Lower leg skin (tissue), 3 donors: ENCODE measurements around the gene PUM2.

Experiments
- POLR2A ChIP-seq, 2 donors: fragments of 450-650 bp; IDR thresholded peaks; one replicate each; pipeline ENCODE4 v1.6.1; 2016 to 2017; ENCODE audit warnings: antibody characterized with exemption in 2 of 2, mild to moderate bottlenecking in 1 of 2, moderate library complexity in 1 of 2
- TF ChIP-seq, protein P1 (sequence below), 3 donors: fragments of 450-650 bp; IDR thresholded peaks; one replicate each; pipeline ENCODE4 v1.5.1; 2016; ENCODE audit warnings: antibody characterized with exemption in 3 of 3, mild to moderate bottlenecking in 3 of 3, moderate library complexity in 2 of 3

DNA sequence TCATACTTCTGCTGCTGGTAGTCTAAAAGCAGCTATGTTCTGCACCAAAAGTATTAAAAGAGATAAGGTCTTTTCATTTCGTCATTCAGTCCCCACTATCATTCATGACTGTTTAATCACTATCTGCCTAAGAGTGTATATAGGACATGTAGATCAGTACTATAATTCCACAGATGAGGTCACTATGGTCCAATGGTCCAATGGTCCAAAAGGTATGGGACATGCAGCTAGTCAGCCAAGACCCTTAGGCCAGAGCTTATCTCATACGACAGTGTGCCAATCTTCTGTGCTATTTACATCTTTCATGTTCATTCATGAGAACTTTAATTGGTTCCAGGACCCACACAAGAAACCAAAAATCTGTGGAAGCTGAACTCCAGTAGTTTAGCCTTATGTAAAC is 83.1 kb downstream of the PUM2 start:
- TF ChIP-seq, protein P1, sequence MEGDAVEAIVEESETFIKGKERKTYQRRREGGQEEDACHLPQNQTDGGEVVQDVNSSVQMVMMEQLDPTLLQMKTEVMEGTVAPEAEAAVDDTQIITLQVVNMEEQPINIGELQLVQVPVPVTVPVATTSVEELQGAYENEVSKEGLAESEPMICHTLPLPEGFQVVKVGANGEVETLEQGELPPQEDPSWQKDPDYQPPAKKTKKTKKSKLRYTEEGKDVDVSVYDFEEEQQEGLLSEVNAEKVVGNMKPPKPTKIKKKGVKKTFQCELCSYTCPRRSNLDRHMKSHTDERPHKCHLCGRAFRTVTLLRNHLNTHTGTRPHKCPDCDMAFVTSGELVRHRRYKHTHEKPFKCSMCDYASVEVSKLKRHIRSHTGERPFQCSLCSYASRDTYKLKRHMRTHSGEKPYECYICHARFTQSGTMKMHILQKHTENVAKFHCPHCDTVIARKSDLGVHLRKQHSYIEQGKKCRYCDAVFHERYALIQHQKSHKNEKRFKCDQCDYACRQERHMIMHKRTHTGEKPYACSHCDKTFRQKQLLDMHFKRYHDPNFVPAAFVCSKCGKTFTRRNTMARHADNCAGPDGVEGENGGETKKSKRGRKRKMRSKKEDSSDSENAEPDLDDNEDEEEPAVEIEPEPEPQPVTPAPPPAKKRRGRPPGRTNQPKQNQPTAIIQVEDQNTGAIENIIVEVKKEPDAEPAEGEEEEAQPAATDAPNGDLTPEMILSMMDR (IDR thresholded peaks at IDR 0.05): no peak
- TF ChIP-seq POLR2A (IDR thresholded peaks at IDR 0.05): no peak
